IMR-90 (cell line): ENCODE results near the gene NMRAL1. TPM values are rescaled to one million over a fixed set of nuclear protein-coding genes. Genes with fewer than 3 reads are reported as not detected.

Experiments
- ATAC-seq: fragments of 200-7000 bp; cut with Tn5 transposase; 2 replicates; pipeline ENCODE4 v1.9.1; 2020; ENCODE audit warnings: low read depth, mild to moderate bottlenecking, moderate library complexity
- BruUV-seq: library from RNA; stranded (reverse); fragments of 400-500 nt; replicated peaks from 2 replicates; lab custom pipeline; 2021; lab: Mats Ljungman, UMichigan
- CTCF ChIA-PET: fragments of 300-600 bp; formaldehyde crosslinking; extraction: SDS; loops from one replicate; lab custom pipeline; 2021; ENCODE audit warnings: antibody characterized with exemption; lab: Yijun Ruan, JAX
- POLR2A ChIA-PET: fragments of 300-600 bp; sonication (Branson Sonifier 250); formaldehyde crosslinking; loops from one replicate; lab custom pipeline; 2022; ENCODE audit warnings: antibody characterized with exemption; ENCODE audit not compliant: unreplicated experiment; lab: Charles Lee
- DNase-seq: peaks from one replicate; pipeline ENCODE4 v3.0.0; 2013
- H2AFZ ChIP-seq: replicated peaks from 2 replicates; pipeline ENCODE3; 2013; ENCODE audit warnings: low read length, mild to moderate bottlenecking; ENCODE audit not compliant: poor library complexity
- H2AK5ac ChIP-seq: 2 replicates; pipeline ENCODE4 v1.6.1; 2013; ENCODE audit warnings: low read depth, low read length, inconsistent platforms
- H2AK9ac ChIP-seq: replicated peaks from 2 replicates; pipeline ENCODE3; 2013; ENCODE audit warnings: mild to moderate bottlenecking, low read depth, low read length, moderate library complexity; ENCODE audit not compliant: poor library complexity
- H2BK120ac ChIP-seq: 2 replicates; pipeline ENCODE4 v1.6.1; 2013; ENCODE audit warnings: low read depth, low read length, inconsistent platforms
- H2BK15ac ChIP-seq: 3 replicates; pipeline ENCODE4 v1.6.1; 2013; ENCODE audit warnings: low read depth, low read length, inconsistent platforms
- H2BK20ac ChIP-seq: 2 replicates; pipeline ENCODE4 v1.6.1; 2013; ENCODE audit warnings: low read depth, mild to moderate bottlenecking, inconsistent platforms, low read length, moderate library complexity
- H2BK5ac ChIP-seq: 2 replicates; pipeline ENCODE4 v1.6.1; 2013; ENCODE audit warnings: mild to moderate bottlenecking, low read depth, low read length, inconsistent platforms; ENCODE audit not compliant: poor library complexity, severe bottlenecking
- H3K14ac ChIP-seq: replicated peaks from 2 replicates; pipeline ENCODE4 v1.6.1; 2013; ENCODE audit warnings: low read depth, low read length, inconsistent platforms
- H3K18ac ChIP-seq: 2 replicates; pipeline ENCODE4 v1.6.1; 2013; ENCODE audit warnings: low read depth, low read length, control low read depth
- H3K23ac ChIP-seq: 2 replicates; pipeline ENCODE4 v1.6.1; 2013; ENCODE audit warnings: low read depth, low read length, inconsistent platforms
- H3K27ac ChIP-seq: 2 replicates; pipeline ENCODE4 v1.5.1; 2013; ENCODE audit warnings: mild to moderate bottlenecking, control low read depth, low read length; ENCODE audit not compliant: insufficient read depth
- H3K27me3 ChIP-seq: 2 replicates; pipeline ENCODE4 v1.6.1; 2013; ENCODE audit warnings: low read length; ENCODE audit not compliant: control insufficient read depth, insufficient read depth
- H3K36me3 ChIP-seq: 2 replicates; pipeline ENCODE4 v1.6.1; 2013; ENCODE audit warnings: low read length, mixed read lengths; ENCODE audit not compliant: control insufficient read depth, insufficient read depth
- H3K4ac ChIP-seq: 2 replicates; pipeline ENCODE4 v1.6.1; 2013; ENCODE audit warnings: low read depth, low read length, inconsistent platforms
- H3K4me1 ChIP-seq: 2 replicates; pipeline ENCODE4 v1.6.1; 2013; ENCODE audit warnings: low read length, mixed read lengths; ENCODE audit not compliant: control insufficient read depth, insufficient read depth
- H3K4me2 ChIP-seq: 2 replicates; pipeline ENCODE4 v1.6.1; 2013; ENCODE audit warnings: low read depth, mild to moderate bottlenecking, control low read depth, low read length, moderate library complexity
- H3K4me3 ChIP-seq: 2 replicates; pipeline ENCODE4 v1.5.1; 2013; ENCODE audit warnings: low read depth, mild to moderate bottlenecking, control low read depth, low read length, moderate library complexity; ENCODE audit not compliant: insufficient read depth
- H3K56ac ChIP-seq: 2 replicates; pipeline ENCODE4 v1.6.1; 2013; ENCODE audit warnings: low read length, inconsistent platforms; ENCODE audit not compliant: insufficient read depth; ENCODE audit errors: extremely low read depth
- H3K79me1 ChIP-seq, 2 experiments: 2 replicates each; pipeline ENCODE4 v1.6.1; 2013; ENCODE audit warnings: low read length in 2 of 2, inconsistent platforms in 1 of 2, low read depth in 1 of 2
- H3K9ac ChIP-seq: 2 replicates; pipeline ENCODE4 v1.6.1; 2013; ENCODE audit warnings: low read depth, low read length, control low read depth
- H3K9me1 ChIP-seq: 2 replicates; pipeline ENCODE4 v1.6.1; 2013; ENCODE audit warnings: low read length, inconsistent platforms; ENCODE audit not compliant: insufficient read depth
- H3K9me3 ChIP-seq: 2 replicates; pipeline ENCODE4 v1.6.1; 2013; ENCODE audit warnings: low read length; ENCODE audit not compliant: control insufficient read depth, insufficient read depth
- H4K20me1 ChIP-seq: 2 replicates; pipeline ENCODE4 v1.6.1; 2013; ENCODE audit warnings: low read length, inconsistent platforms; ENCODE audit not compliant: insufficient read depth
- H4K5ac ChIP-seq: 2 replicates; pipeline ENCODE4 v1.6.1; 2013; ENCODE audit warnings: mild to moderate bottlenecking, low read depth, low read length, control low read depth
- H4K8ac ChIP-seq, 2 experiments: 2 replicates each; pipeline ENCODE4 v1.6.1; 2013; ENCODE audit warnings: low read depth in 2 of 2, low read length in 2 of 2, control low read depth in 1 of 2, inconsistent platforms in 1 of 2
- H4K91ac ChIP-seq: 2 replicates; pipeline ENCODE4 v1.6.1; 2013; ENCODE audit warnings: low read depth, low read length, inconsistent platforms; ENCODE audit not compliant: insufficient read depth
- BHLHE40 ChIP-seq: fragments of 150-350 bp; IDR thresholded peaks from 2 replicates; pipeline ENCODE4 v1.6.1; 2016; ENCODE audit warnings: mild to moderate bottlenecking, low read depth, low read length
- CHD1 ChIP-seq: IDR thresholded peaks from 2 replicates; pipeline ENCODE4 v1.6.1; 2012; ENCODE audit warnings: low read depth, low read length, improper control_type of control experiment
- ELK1 ChIP-seq: fragments of 150-350 bp; IDR thresholded peaks from 2 replicates; pipeline ENCODE4 v1.6.1; 2016; ENCODE audit warnings: low read depth, mild to moderate bottlenecking, low read length, moderate library complexity, borderline replicate concordance
- FOS ChIP-seq: fragments of 150-350 bp; IDR thresholded peaks from 2 replicates; pipeline ENCODE4 v1.6.1; 2016; ENCODE audit warnings: low read depth, low read length
- MAZ ChIP-seq: IDR thresholded peaks from 2 replicates; pipeline ENCODE4 v1.6.1; 2012; ENCODE audit warnings: low read depth, mild to moderate bottlenecking, low read length, improper control_type of control experiment, moderate library complexity, borderline replicate concordance
- MXI1 ChIP-seq: IDR thresholded peaks from 2 replicates; pipeline ENCODE4 v1.6.1; 2012; ENCODE audit warnings: low read depth, mild to moderate bottlenecking, low read length, moderate library complexity, borderline replicate concordance
- NFE2L2 ChIP-seq: fragments of 150-350 bp; IDR thresholded peaks from 2 replicates; pipeline ENCODE4 v1.6.1; 2016; ENCODE audit warnings: low read depth, mild to moderate bottlenecking, low read length
- POLR2A ChIP-seq: IDR thresholded peaks from 2 replicates; pipeline ENCODE4 v1.6.1; 2012; ENCODE audit warnings: mild to moderate bottlenecking, low read depth, low read length
- RAD21 ChIP-seq: IDR thresholded peaks from 2 replicates; pipeline ENCODE4 v1.6.1; 2012; ENCODE audit warnings: low read length, improper control_type of control experiment
- RCOR1 ChIP-seq: IDR thresholded peaks from 2 replicates; pipeline ENCODE4 v1.6.1; 2012; ENCODE audit warnings: mild to moderate bottlenecking, low read length, improper control_type of control experiment; ENCODE audit not compliant: insufficient replicate concordance
- RFX5 ChIP-seq: IDR thresholded peaks from 2 replicates; pipeline ENCODE4 v1.8.0; 2012; ENCODE audit warnings: low read depth, mild to moderate bottlenecking, low read length, moderate library complexity
- SMC3 ChIP-seq: fragments of 150-350 bp; IDR thresholded peaks from 2 replicates; pipeline ENCODE4 v1.6.1; 2016; ENCODE audit warnings: low read depth, mild to moderate bottlenecking, antibody characterized with exemption, low read length, moderate library complexity
- WGBS, 2 experiments: methylation state at CpG; one replicate each; pipeline versions ENCODE4 v1.1.5 to v1.1.7; 2013; ENCODE audit warnings: missing lambda C conversion rate in 2 of 2; ENCODE audit not compliant: insufficient read length in 1 of 2; ENCODE audit errors: extremely low coverage in 2 of 2; 5-methylcytosine and 5-hydroxymethylcytosine counted together
- dilution Hi-C: fragments of 300-500 bp; cut with HindIII; formaldehyde crosslinking; loops from one replicate; pipeline ENCODE4 v1.14.3; 2018; ENCODE audit warnings: low sequenced_read_pairs; ENCODE audit not compliant: unreplicated experiment
- in situ Hi-C: fragments of 300-500 bp; cut with MboI; formaldehyde crosslinking; loops from 3 replicates; pipeline ENCODE4 v1.14.3; 2019; ENCODE audit warnings: low sequenced_read_pairs, inconsistent platforms, mixed read lengths
- intact Hi-C: fragments of 100-400 bp; cut with micrococcal nuclease; formaldehyde crosslinking; loops from 2 replicates; pipeline ENCODE4 v1.10.0; 2022
- polyA plus RNA-seq, 3 experiments: library from polyadenylated mRNA; depleted of rRNA; stranded (reverse); fragments of >200 nt; gene quantifications; 2 replicates each; pipeline ENCODE4 v1.2.3, GENCODE V29; 2012; ENCODE audit warnings: low replicate concordance in 1 of 3
- total RNA-seq: library from RNA; depleted of rRNA; stranded (reverse); fragments of >200 nt; gene quantifications from 2 replicates; pipeline ENCODE4 v1.2.3, GENCODE V29; 2012

NMRAL1 gene
- total and polyA plus RNA-seq, 2 of the 4 experiments (the other 2 are of a cell fraction) = 48.6 to 67.6 TPM

DNA sequence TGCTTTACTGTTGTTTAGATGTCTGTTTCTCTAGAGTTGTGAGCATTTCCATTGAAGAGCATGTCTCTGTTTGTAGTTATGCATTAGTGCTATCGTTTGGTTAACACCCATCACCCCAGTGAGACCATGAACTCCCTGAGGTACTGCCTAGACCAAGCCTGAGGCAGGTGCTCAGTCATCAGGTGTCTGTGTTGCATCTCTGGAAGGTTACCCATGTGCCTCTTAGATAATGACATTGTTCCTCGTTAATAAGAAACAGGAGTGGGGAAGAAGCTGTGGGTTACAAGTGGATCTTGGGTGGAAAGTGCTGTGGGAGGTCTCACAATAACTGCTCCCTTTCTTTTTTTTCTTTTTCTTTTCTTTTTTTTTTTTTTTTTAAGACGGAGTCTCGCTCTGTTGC is 30.4 kb downstream of the NMRAL1 start:
- Histone ChIP-seq H2BK20ac (no peak overlapping the region), H4K8ac (no peak overlapping the region), H3K9me1 (no peaks in the 10 kb centered on the region), H2AK5ac (no peak overlapping the region), H2BK15ac (no peak overlapping the region), H3K79me1 (peaks cover 9 to 11% of the 10 kb centered on the region in 2 experiments; a peak in 2 of 4 replicates), H3K36me3 (peaks cover 60% of the 10 kb centered on the region), H4K20me1 (no peaks in the 10 kb centered on the region), H3K9me3 (no peaks in the 10 kb centered on the region), H2AK9ac (no peak overlapping the region), H3K4me2 (no peak overlapping the region), H3K4me1 (no peaks in the 10 kb centered on the region), H4K91ac (no peak overlapping the region), H3K4ac (no peak overlapping the region), H3K9ac (no peak overlapping the region), H3K56ac (no peak overlapping the region), H2AFZ (no peak overlapping the region), H4K5ac (no peak overlapping the region), H3K27me3 (no peaks in the 10 kb centered on the region), H3K4me3 (no peak overlapping the region), H2BK120ac (no peak overlapping the region), H3K23ac (no peak overlapping the region), H3K14ac (no peak overlapping the region), H2BK5ac (no peak overlapping the region), H3K18ac (no peak overlapping the region), H3K27ac (no peak overlapping the region)
- CTCF ChIA-PET = no interaction called here
- no peak for DNase-seq
- whole genome bisulfite sequencing, 2 experiments = no CpG with 5 or more reads among the region's 4 CpGs
- TF ChIP-seq SMC3 (no peak), RCOR1 (no peak), MAZ (no peak), NFE2L2 (no peak), RFX5 (no peak), RAD21 (no peak), POLR2A (no peak), BHLHE40 (no peak), FOS (no peak), ELK1 (no peak), MXI1 (no peak), CHD1 (no peak)
- BruUV-seq = no TSS peak
- in situ Hi-C loops = no loop called here
- POLR2A ChIA-PET = no interaction called here
- dilution Hi-C loops = no loop called here
- intact Hi-C loops = no loop called here
- no peak for ATAC-seq
